Stomach (tissue), 4 donors: ENCODE measurements around the gene SAPCD1.

Experiments
- CTCF ChIP-seq, 7 experiments: fragments of 450-650 bp in 4 of 7; fragments of 200-600 bp in 3 of 7; sonication (generic) in 3 of 7; IDR thresholded peaks; one replicate each; pipeline ENCODE4 v1.5.1; 2016 to 2019; ENCODE audit warnings: antibody characterized with exemption in 7 of 7, control low read depth in 2 of 7, mild to moderate bottlenecking in 1 of 7
- POLR2A ChIP-seq, 4 donors: fragments of 450-650 bp; IDR thresholded peaks; one replicate each; pipeline ENCODE4 v1.6.1; 2016; ENCODE audit warnings: antibody characterized with exemption in 4 of 4, control low read depth in 2 of 4, mild to moderate bottlenecking in 1 of 4, moderate library complexity in 1 of 4
- POLR2AphosphoS5 ChIP-seq, 3 donors: sonication (generic); formaldehyde crosslinking; IDR thresholded peaks; one replicate each; pipeline ENCODE4 v1.6.1; 2016; ENCODE audit warnings: antibody characterized with exemption in 3 of 3

- no peak for TF ChIP-seq CTCF (IDR thresholded peaks at IDR 0.05)
- TF ChIP-seq POLR2A (IDR thresholded peaks at IDR 0.05), result no peak
- TF ChIP-seq POLR2AphosphoS5 (IDR thresholded peaks at IDR 0.05), result no peak
Observed at GRCh38 chr6:31719001-31719400, 43.5 kb upstream of the SAPCD1 start.
